Measurements from ENCODE around the gene MLC1.

- TF ChIP-seq PPARA (CRISPR knock-in tag; IDR thresholded peaks at IDR 0.05; ENCODE audit: borderline replicate concordance) (no peak), ZNF8 (CRISPR knock-in tag; IDR thresholded peaks at IDR 0.05) (no peak), ZFP30 (CRISPR knock-in tag; IDR thresholded peaks at IDR 0.05) (no peak), TOX (CRISPR knock-in tag; IDR thresholded peaks at IDR 0.05; ENCODE audit: borderline replicate concordance) (no peak), PATZ1 (CRISPR knock-in tag; IDR thresholded peaks at IDR 0.05; ENCODE audit: borderline replicate concordance) (no peak), BACH2 (CRISPR knock-in tag; IDR thresholded peaks at IDR 0.05; ENCODE audit: borderline replicate concordance) (no peak), ESRRG (CRISPR knock-in tag; IDR thresholded peaks at IDR 0.05) (no peak), ARNTL (CRISPR knock-in tag; IDR thresholded peaks at IDR 0.05; ENCODE audit: borderline replicate concordance, low read depth) (no peak), OSR1 (CRISPR knock-in tag; IDR thresholded peaks at IDR 0.05) (no peak), SNAI2 (CRISPR knock-in tag; IDR thresholded peaks at IDR 0.05) (no peak), ISL1 (CRISPR knock-in tag; IDR thresholded peaks at IDR 0.05) (no peak)
- TF ChIP-seq, protein P1, sequence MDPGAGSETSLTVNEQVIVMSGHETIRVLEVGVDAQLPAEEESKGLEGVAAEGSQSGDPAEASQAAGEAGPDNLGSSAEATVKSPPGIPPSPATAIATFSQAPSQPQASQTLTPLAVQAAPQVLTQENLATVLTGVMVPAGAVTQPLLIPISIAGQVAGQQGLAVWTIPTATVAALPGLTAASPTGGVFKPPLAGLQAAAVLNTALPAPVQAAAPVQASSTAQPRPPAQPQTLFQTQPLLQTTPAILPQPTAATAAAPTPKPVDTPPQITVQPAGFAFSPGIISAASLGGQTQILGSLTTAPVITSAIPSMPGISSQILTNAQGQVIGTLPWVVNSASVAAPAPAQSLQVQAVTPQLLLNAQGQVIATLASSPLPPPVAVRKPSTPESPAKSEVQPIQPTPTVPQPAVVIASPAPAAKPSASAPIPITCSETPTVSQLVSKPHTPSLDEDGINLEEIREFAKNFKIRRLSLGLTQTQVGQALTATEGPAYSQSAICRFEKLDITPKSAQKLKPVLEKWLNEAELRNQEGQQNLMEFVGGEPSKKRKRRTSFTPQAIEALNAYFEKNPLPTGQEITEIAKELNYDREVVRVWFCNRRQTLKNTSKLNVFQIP (CRISPR knock-in tag; IDR thresholded peaks at IDR 0.05; ENCODE audit: borderline replicate concordance, low read depth), result no peak
Observed at GRCh38 chr22:50048061-50048765, 37.0 kb downstream of the MLC1 start.

Data from SK-N-SH treated with all-trans-retinoic acid at 6 μM for 48 hours (cell line).